NCI-H1092 (cell line): ENCODE measurements around the gene HSD17B1.
"Not testable (repeated sequence)": the region's sequence is repeated elsewhere in the genome, so short reads cannot be mapped to it uniquely, and the experiment has no call there.

Experiments
- DNase-seq: peaks from one replicate; lab custom pipeline; 2025; lab: John Stamatoyannopoulos, UW

The HSD17B1 gene

GRCh38 chr17:42552736-42553135 is at the start of gene HSD17B1:
TSS of gene HSD17B1 (plus strand) at chr17:42552923. CDS start at chr17:42552934, 11 bp downstream.
- not testable (repeated sequence) for DNase-seq

- DNase-seq = no peak
Measured at GRCh38 chr17:42502926-42503325, 49.8 kb upstream of the HSD17B1 start.

- DNase-seq = no peak
Measured at GRCh38 chr17:42507671-42508070, 45.1 kb upstream of the HSD17B1 start.

GRCh38 chr17:42508426-42509165 is 44.1 kb upstream of the HSD17B1 start:
- no peak for DNase-seq

GRCh38 chr17:42509409-42509808 is 43.3 kb upstream of the HSD17B1 start:
- DNase-seq = no peak

- DNase-seq = no peak
Measured at GRCh38 chr17:42509841-42510240, 42.9 kb upstream of the HSD17B1 start.

- no peak for DNase-seq
Measured at GRCh38 chr17:42512246-42512645, 40.5 kb upstream of the HSD17B1 start.

- DNase-seq = no peak
Measured at GRCh38 chr17:42512733-42513251, 39.9 kb upstream of the HSD17B1 start.

- DNase-seq = no peak
Measured at GRCh38 chr17:42513686-42514085, 39.0 kb upstream of the HSD17B1 start.

GRCh38 chr17:42514279-42514678 is 38.4 kb upstream of the HSD17B1 start:
- DNase-seq = no peak

- DNase-seq = no peak
Measured at GRCh38 chr17:42514867-42515266, 37.9 kb upstream of the HSD17B1 start.

GRCh38 chr17:42517516-42517915 is 35.2 kb upstream of the HSD17B1 start:
- DNase-seq = peak; percentile 11

GRCh38 chr17:42518046-42518754 is 34.5 kb upstream of the HSD17B1 start:
- no peak for DNase-seq

- no peak for DNase-seq
Measured at GRCh38 chr17:42518755-42519545, 33.8 kb upstream of the HSD17B1 start.

GRCh38 chr17:42519546-42520491 is 32.9 kb upstream of the HSD17B1 start:
- no peak for DNase-seq

- DNase-seq = no peak
Measured at GRCh38 chr17:42520540-42520951, 32.2 kb upstream of the HSD17B1 start.

- no peak for DNase-seq
Measured at GRCh38 chr17:42521036-42521435, 31.7 kb upstream of the HSD17B1 start.

GRCh38 chr17:42521666-42522262 is 31.0 kb upstream of the HSD17B1 start:
- no peak for DNase-seq

GRCh38 chr17:42522263-42522790 is 30.4 kb upstream of the HSD17B1 start:
- no peak for DNase-seq

GRCh38 chr17:42522798-42523278 is 29.9 kb upstream of the HSD17B1 start:
- no peak for DNase-seq
